ENCODE results near the gene TMTC4.
"Not testable (repeated sequence)": the region's sequence is repeated elsewhere in the genome, so short reads cannot be mapped to it uniquely, and the experiment has no call there.

The TMTC4 gene

GRCh38 chr13:100680131-100680530 is 5.5 kb upstream of the TMTC4 start:
- Histone ChIP-seq H3K36me3 (no peaks in the 10 kb centered on the region), H3K4me1 (no peaks in the 10 kb centered on the region), H3K27me3 (peaks cover 6% of the 10 kb centered on the region; the same call in 1 of the 2 replicates), H3K9me3 (no peaks in the 10 kb centered on the region), H3K4me3 (ENCODE audit: low read depth, low read length) (no peak overlapping the region)
- no peak for TF ChIP-seq CTCF (IDR thresholded peaks at IDR 0.05; ENCODE audit: low read depth, low read length)
- DNase-seq = no peak

- H3K4me3 ChIP-seq (ENCODE audit: low read depth, low read length); H3K9me3 ChIP-seq; H3K4me1 ChIP-seq; H3K27me3 ChIP-seq; H3K36me3 ChIP-seq; DNase-seq: not testable (repeated sequence)
These were observed 2.5 kb upstream of the TMTC4 start for GRCh38 chr13:100677128-100677527.

GRCh38 chr13:100675661-100676129 is 1.1 kb upstream of the TMTC4 start:
- DNase-seq = no peak
- Histone ChIP-seq H3K36me3 (no peaks in the 10 kb centered on the region), H3K4me1 (no peaks in the 10 kb centered on the region), H3K4me3 (ENCODE audit: low read depth, low read length) (peak overlapping the region; percentile 65), H3K9me3 (no peaks in the 10 kb centered on the region), H3K27me3 (no peaks in the 10 kb centered on the region)
- no peak for TF ChIP-seq CTCF (IDR thresholded peaks at IDR 0.05; ENCODE audit: low read depth, low read length)

GRCh38 chr13:100674872-100675660 is 471 bp upstream of the TMTC4 start:
- peak; percentile 99 for DNase-seq
- H3K9me3 ChIP-seq = no peaks in the 10 kb centered on the region
- peak overlapping the region; percentile 84 for H3K4me3 ChIP-seq (ENCODE audit: low read depth, low read length)
- H3K36me3 ChIP-seq = no peaks in the 10 kb centered on the region; the same call in 1 of the 2 replicates
- H3K27me3 ChIP-seq = no peaks in the 10 kb centered on the region
- TF ChIP-seq CTCF (IDR thresholded peaks at IDR 0.05; ENCODE audit: low read depth, low read length) = peak; percentile 36
- H3K4me1 ChIP-seq = no peaks in the 10 kb centered on the region

GRCh38 chr13:100673713-100674571 is 653 bp downstream of the TMTC4 start:
- TF ChIP-seq CTCF (IDR thresholded peaks at IDR 0.05; ENCODE audit: low read depth, low read length) = no peak
- Histone ChIP-seq H3K36me3 (no peaks in the 10 kb centered on the region; the same call in 1 of the 2 replicates), H3K4me3 (ENCODE audit: low read depth, low read length) (peak overlapping the region; percentile 84), H3K27me3 (no peaks in the 10 kb centered on the region), H3K9me3 (no peaks in the 10 kb centered on the region), H3K4me1 (no peaks in the 10 kb centered on the region)
- DNase-seq = peak; percentile 52

- Histone ChIP-seq H3K9me3 (no peaks in the 10 kb centered on the region), H3K4me3 (ENCODE audit: low read depth, low read length) (peak overlapping the region; percentile 84), H3K36me3 (peaks cover under 1% of the 10 kb centered on the region; the same call in 1 of the 2 replicates), H3K27me3 (no peaks in the 10 kb centered on the region), H3K4me1 (no peaks in the 10 kb centered on the region)
- TF ChIP-seq CTCF (IDR thresholded peaks at IDR 0.05; ENCODE audit: low read depth, low read length) = no peak
- peak; percentile 34 for DNase-seq
These were observed 1.3 kb downstream of the TMTC4 start for GRCh38 chr13:100673376-100673712.

Measured in BE2C (cell line).